Endothelial cell of umbilical vein (primary cell): Measurements from ENCODE around the gene NPFFR1. TPM values are rescaled to one million over a fixed set of nuclear protein-coding genes. Genes with fewer than 3 reads are reported as not detected.

Source experiments
- BruUV-seq: library from RNA; stranded (reverse); fragments of 400-500 nt; replicated peaks from 2 replicates; lab custom pipeline; 2021; lab: Mats Ljungman, UMichigan
- CTCF ChIA-PET: fragments of 300-600, 350-600 bp; sonication (Branson Sonifier 250); formaldehyde crosslinking; loops from one replicate; lab custom pipeline; 2021; ENCODE audit warnings: antibody characterized with exemption, inconsistent platforms; lab: Charles Lee
- POLR2A ChIA-PET: fragments of 300-600, 350-600 bp; sonication (Branson Sonifier 250); formaldehyde crosslinking; loops from one replicate; lab custom pipeline; 2021; ENCODE audit warnings: antibody characterized with exemption, inconsistent platforms; lab: Charles Lee
- DNase-seq: peaks from one replicate; pipeline ENCODE4 v3.0.0-alpha.2; 2011; ENCODE audit warnings: low read depth, low spot score
- FAIRE-seq: peaks from 2 replicates; lab custom pipeline; 2011; peaks lifted over from hg19 to GRCh38; lab: Jason Lieb, UNC
- H2AFZ ChIP-seq: 2 replicates; pipeline ENCODE4 v1.6.0; 2012; ENCODE audit warnings: low read depth, low read length, control low read depth, inconsistent platforms
- H3K27ac ChIP-seq: 2 replicates; pipeline ENCODE4 v1.5.1; 2011; ENCODE audit warnings: low read depth, mild to moderate bottlenecking, control low read depth, low read length, moderate library complexity; ENCODE audit not compliant: insufficient read depth
- H3K27me3 ChIP-seq, 2 experiments: 2 replicates each; pipeline versions ENCODE4 v1.6.0 to v1.6.1; 2011; ENCODE audit warnings: low read length in 2 of 2, mixed read lengths in 1 of 2; ENCODE audit not compliant: control insufficient read depth in 2 of 2, insufficient read depth in 2 of 2
- H3K36me3 ChIP-seq, 2 experiments: 2 replicates in 1 of 2; 3 replicates in 1 of 2; pipeline ENCODE4 v1.5.1; 2011; ENCODE audit warnings: low read length in 2 of 2, mild to moderate bottlenecking in 1 of 2, moderate library complexity in 1 of 2; ENCODE audit not compliant: control insufficient read depth in 2 of 2, insufficient read depth in 2 of 2; ENCODE audit errors: extremely low read depth in 1 of 2
- H3K4me1 ChIP-seq: 3 replicates; pipeline ENCODE4 v1.5.1; 2011; ENCODE audit warnings: mild to moderate bottlenecking, low read length; ENCODE audit not compliant: control insufficient read depth, insufficient read depth; ENCODE audit errors: extremely low read depth
- H3K4me2 ChIP-seq: 2 replicates; pipeline ENCODE4 v1.6.1; 2011; ENCODE audit warnings: low read length, control low read depth, mixed read lengths; ENCODE audit not compliant: insufficient read depth
- H3K4me3 ChIP-seq, 3 experiments: fragments of 200-600 bp in 1 of 3; sonication (generic), shearing (Covaris generic) in 1 of 3; replicated peaks in 1 of 3; 2 replicates each; pipeline ENCODE4 v1.5.1; 2011 to 2016; ENCODE audit warnings: control low read depth in 3 of 3, low read length in 3 of 3, mild to moderate bottlenecking in 2 of 3, inconsistent platforms in 1 of 3, low read depth in 1 of 3, moderate library complexity in 1 of 3; ENCODE audit not compliant: insufficient read depth in 1 of 3
- H3K79me2 ChIP-seq: 2 replicates; pipeline ENCODE4 v1.6.0; 2012; ENCODE audit warnings: low read length, inconsistent platforms; ENCODE audit not compliant: control insufficient read depth, insufficient read depth
- H3K9ac ChIP-seq: replicated peaks from 2 replicates; pipeline ENCODE3; 2011; ENCODE audit warnings: low read length, control low read depth; ENCODE audit not compliant: insufficient read depth; ENCODE audit errors: extremely low read depth
- H3K9me1 ChIP-seq: replicated peaks from 3 replicates; pipeline ENCODE4 v1.6.0; 2011; ENCODE audit warnings: mild to moderate bottlenecking, low read length; ENCODE audit not compliant: control insufficient read depth, insufficient read depth; ENCODE audit errors: extremely low read depth
- H3K9me3 ChIP-seq: replicated peaks from 2 replicates; pipeline ENCODE4 v1.5.1; 2012; ENCODE audit warnings: low read length, inconsistent platforms; ENCODE audit not compliant: control insufficient read depth, insufficient read depth
- H4K20me1 ChIP-seq: replicated peaks from 2 replicates; pipeline ENCODE3; 2011; ENCODE audit warnings: mild to moderate bottlenecking, low read length; ENCODE audit not compliant: control insufficient read depth, insufficient read depth; ENCODE audit errors: extremely low read depth
- CTCF ChIP-seq, 2 donors: IDR thresholded peaks; 1 replicate in 1 of 2; 2 replicates in 1 of 2; pipeline ENCODE4 v1.5.1; 2011; ENCODE audit warnings: low read length in 2 of 2, mild to moderate bottlenecking in 2 of 2, moderate library complexity in 2 of 2, control low read depth in 1 of 2, inconsistent platforms in 1 of 2, low read depth in 1 of 2; ENCODE audit not compliant: insufficient read depth in 1 of 2; ENCODE audit errors: extremely low read depth in 1 of 2
- EZH2 ChIP-seq: IDR thresholded peaks from 2 replicates; pipeline ENCODE4 v1.6.1; 2012; ENCODE audit warnings: borderline replicate concordance, low read depth, mild to moderate bottlenecking, moderate library complexity, low read length, inconsistent platforms; ENCODE audit not compliant: severe bottlenecking
- FOS ChIP-seq: IDR thresholded peaks from 2 replicates; pipeline ENCODE4 v1.6.1; 2011; ENCODE audit warnings: mild to moderate bottlenecking, low read length, moderate library complexity, borderline replicate concordance; ENCODE audit not compliant: insufficient read depth
- GATA2 ChIP-seq: IDR thresholded peaks from 2 replicates; pipeline ENCODE4 v1.7.0; 2011; ENCODE audit warnings: low read depth, mild to moderate bottlenecking, moderate library complexity, mixed read lengths, low read length; ENCODE audit not compliant: insufficient read length, insufficient read depth
- JUN ChIP-seq: IDR thresholded peaks from 2 replicates; pipeline ENCODE4 v1.6.1; 2011; ENCODE audit warnings: borderline replicate concordance, low read depth; ENCODE audit not compliant: insufficient read length, insufficient read depth
- MAX ChIP-seq: IDR thresholded peaks from 2 replicates; pipeline ENCODE4 v1.6.1; 2011; ENCODE audit not compliant: insufficient read depth, insufficient read length
- MYC ChIP-seq: IDR thresholded peaks from one replicate; pipeline ENCODE4 v1.6.1; 2011; ENCODE audit warnings: mild to moderate bottlenecking, low read depth, low read length
- POLR2A ChIP-seq: IDR thresholded peaks from 2 replicates; pipeline ENCODE4 v1.6.1; 2012; ENCODE audit warnings: low read depth, mild to moderate bottlenecking, control low read depth, low read length
- POLR2AphosphoS5 ChIP-seq: IDR thresholded peaks from 2 replicates; pipeline ENCODE4 v1.6.1; 2012; ENCODE audit warnings: low read depth, mild to moderate bottlenecking, control low read depth, low read length, moderate library complexity; ENCODE audit not compliant: insufficient read depth
- dilution Hi-C: fragments of 300-500 bp; cut with MboI; formaldehyde crosslinking; loops from one replicate; pipeline ENCODE4 v1.15.0; 2019; ENCODE audit warnings: low sequenced_read_pairs; ENCODE audit not compliant: extremely low pct_ligation_motif_present
- intact Hi-C: fragments of 100-400 bp; cut with micrococcal nuclease; formaldehyde crosslinking; loops from one replicate; pipeline ENCODE4 v1.10.0; 2022
- polyA plus RNA-seq, 4 experiments: library from polyadenylated mRNA; depleted of rRNA in 3 of 4; stranded (reverse) in 3 of 4; unstranded in 1 of 4; fragments of >200 nt; gene quantifications; 2 replicates each; pipeline versions ENCODE4 v1.2.1 to v1.2.3, GENCODE V29; 2011 to 2012; ENCODE audit warnings: missing spikeins in 1 of 4
- total RNA-seq: library from RNA; stranded (reverse); gene quantifications from 2 replicates; pipeline ENCODE4 v1.2.3, GENCODE V29; 2021

Gene NPFFR1
- total and polyA plus RNA-seq, 2 donors (not counting 3 experiments of a cell fraction or from before 2014, with no cell fraction given), result not detected

DNA sequence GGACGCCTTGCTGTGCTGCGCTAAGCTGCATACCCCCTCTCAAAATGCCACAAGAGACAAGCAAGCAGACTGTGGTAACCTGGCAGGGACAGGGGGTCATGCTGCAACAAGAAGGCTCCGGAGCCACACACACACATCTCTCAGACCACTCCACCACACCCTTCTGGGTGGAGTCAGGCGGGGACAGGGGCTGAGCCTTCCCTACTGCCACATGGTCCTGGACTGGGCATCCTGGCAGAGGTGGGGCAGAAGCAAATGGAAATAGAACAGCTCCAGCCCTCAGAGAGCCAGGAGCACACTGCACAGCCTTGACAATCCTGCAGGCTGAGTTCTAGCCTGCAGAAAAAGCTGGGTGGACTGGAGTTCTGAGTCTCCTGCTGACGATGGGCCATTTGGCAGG, 28.4 kb upstream of the NPFFR1 start:
- Histone ChIP-seq H3K27me3 (no peaks in the 10 kb centered on the region), H2AFZ (no peak overlapping the region), H3K9ac (no peak overlapping the region), H3K4me1 (no peaks in the 10 kb centered on the region), H3K4me3 (no peak overlapping the region), H3K27ac (no peak overlapping the region), H3K36me3 (no peaks in the 10 kb centered on the region), H3K9me1 (no peaks in the 10 kb centered on the region), H3K4me2 (no peak overlapping the region), H4K20me1 (no peaks in the 10 kb centered on the region), H3K9me3 (no peaks in the 10 kb centered on the region), H3K79me2 (no peaks in the 10 kb centered on the region)
- CTCF ChIA-PET, result interaction anchor here (1.0 kb wide), 1 partner anchor 39 kb away, joined by 3 read pairs; no protein-coding TSS in a partner anchor
- POLR2A ChIA-PET, result no interaction called here
- TF ChIP-seq CTCF (IDR thresholded peaks at IDR 0.05; ENCODE audit: extremely low read depth in 1 of 2, insufficient read depth in 1 of 2, low read depth in 1 of 2, low read length in 2 of 2), result no peak
- TF ChIP-seq POLR2AphosphoS5, result no peak
- no peak for TF ChIP-seq POLR2A
- TF ChIP-seq GATA2, result no peak
- no peak for TF ChIP-seq JUN
- TF ChIP-seq MYC, result no peak
- TF ChIP-seq EZH2, result no peak
- no peak for TF ChIP-seq MAX
- TF ChIP-seq FOS, result no peak
- no TSS peak for BruUV-seq
- intact Hi-C loops, result no loop called here
- FAIRE-seq (no peak), DNase-seq (no peak)
- dilution Hi-C loops, result no loop called here
